Esophagus mucosa (tissue), 1 donor: ENCODE results near the gene UGT1A9. TPM values are rescaled to one million over a fixed set of nuclear protein-coding genes. Genes with fewer than 3 reads are reported as not detected.

ENCODE experiments used
- ATAC-seq: fragments of 200-7000 bp; cut with Tn5 transposase; one replicate; pipeline ENCODE4 v1.9.1; 2020
- total RNA-seq: library from RNA; stranded (reverse); gene quantifications from one replicate; pipeline ENCODE4 v1.2.4, GENCODE V29; 2023
- donor health status: DM: yes; HTN: yes; CAD: no.

UGT1A9 gene
- total RNA-seq, 1 donor from 2014 or later, result 0.08 TPM

DNA sequence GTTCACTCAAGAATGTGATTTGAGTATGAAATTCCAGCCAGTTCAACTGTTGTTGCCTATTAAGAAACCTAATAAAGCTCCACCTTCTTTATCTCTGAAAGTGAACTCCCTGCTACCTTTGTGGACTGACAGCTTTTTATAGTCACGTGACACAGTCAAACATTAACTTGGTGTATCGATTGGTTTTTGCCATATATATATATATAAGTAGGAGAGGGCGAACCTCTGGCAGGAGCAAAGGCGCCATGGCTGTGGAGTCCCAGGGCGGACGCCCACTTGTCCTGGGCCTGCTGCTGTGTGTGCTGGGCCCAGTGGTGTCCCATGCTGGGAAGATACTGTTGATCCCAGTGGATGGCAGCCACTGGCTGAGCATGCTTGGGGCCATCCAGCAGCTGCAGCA lies 88.3 kb downstream of the UGT1A9 start, which contains the start of gene UGT1A1:
Gene UGT1A1 (plus strand): TSS at position 228 of the 400 bp plus-strand sequence. CDS start 18 bp downstream, at position 246.
- no peak for ATAC-seq

DNA sequence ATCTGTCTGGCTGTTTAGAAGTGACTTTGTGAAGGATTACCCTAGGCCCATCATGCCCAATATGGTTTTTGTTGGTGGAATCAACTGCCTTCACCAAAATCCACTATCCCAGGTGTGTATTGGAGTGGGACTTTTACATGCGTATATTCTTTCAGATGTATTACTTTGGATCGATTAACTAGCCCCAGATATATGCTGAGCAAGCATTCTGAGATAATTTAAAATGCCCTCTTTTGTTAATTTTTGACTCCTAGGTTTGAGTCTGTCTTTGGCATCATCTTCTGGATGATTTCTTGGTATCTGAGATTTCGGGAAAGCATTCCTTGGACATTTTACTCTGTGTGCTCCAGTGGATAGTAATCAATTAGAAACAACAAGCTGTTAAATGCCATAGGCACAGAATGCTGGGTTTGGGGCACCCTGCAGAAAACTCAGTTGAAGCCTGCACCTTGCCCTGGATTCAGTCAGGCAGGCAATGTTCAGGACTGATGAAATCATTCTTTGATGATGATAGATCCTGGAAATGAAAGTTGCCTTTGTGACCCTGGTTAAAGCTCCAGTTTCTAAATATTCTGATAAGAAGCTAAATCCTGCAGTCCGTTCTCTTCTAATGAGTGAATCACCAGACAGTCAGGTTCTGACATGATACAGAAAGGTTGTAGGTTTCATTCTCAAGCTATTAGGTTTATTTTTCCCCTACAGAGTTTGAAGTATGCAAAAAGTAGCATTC lies 89.5 kb downstream of the UGT1A9 start:
- ATAC-seq, result peak; percentile 60

DNA sequence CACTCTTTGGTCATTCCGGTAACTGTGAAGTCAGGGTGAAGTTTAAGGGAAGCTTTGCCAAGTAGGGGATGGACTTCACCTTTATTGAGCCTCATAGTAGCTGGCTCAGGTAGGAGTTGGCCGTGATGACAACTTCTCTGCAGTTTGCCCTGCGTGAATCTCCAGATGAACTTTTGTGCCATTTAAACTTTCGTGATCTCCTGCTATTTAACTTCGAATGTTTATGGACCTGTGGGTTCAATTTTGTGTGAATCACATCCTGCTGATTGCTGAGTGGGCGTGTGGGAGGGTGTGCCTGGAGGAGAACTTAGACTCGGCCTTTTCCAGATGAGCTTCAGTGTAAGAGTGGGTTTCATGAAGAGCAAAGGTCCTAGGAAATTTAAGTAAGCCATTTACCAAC lies 92.6 kb downstream of the UGT1A9 start:
- ATAC-seq, result no peak

DNA sequence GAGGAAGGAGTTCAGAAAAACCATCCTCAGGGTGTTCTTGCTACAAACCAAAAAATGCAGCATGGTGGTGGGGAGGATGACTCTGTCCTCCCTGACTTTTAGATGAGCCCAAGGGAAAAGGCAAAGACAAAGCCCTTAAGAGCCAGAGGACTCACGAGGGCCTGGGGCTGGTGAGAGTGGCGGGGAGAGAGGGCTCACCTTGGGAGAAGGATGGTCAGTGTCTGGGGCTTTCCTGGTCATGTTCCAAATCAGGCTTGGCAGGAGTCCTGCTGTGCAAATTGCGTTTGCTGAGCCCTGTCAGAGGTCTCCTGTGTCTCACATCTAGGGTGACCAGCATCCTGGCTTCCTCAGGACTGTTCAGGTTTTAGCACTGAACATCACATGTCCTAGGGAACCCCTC lies 93.1 kb downstream of the UGT1A9 start:
- no peak for ATAC-seq

DNA sequence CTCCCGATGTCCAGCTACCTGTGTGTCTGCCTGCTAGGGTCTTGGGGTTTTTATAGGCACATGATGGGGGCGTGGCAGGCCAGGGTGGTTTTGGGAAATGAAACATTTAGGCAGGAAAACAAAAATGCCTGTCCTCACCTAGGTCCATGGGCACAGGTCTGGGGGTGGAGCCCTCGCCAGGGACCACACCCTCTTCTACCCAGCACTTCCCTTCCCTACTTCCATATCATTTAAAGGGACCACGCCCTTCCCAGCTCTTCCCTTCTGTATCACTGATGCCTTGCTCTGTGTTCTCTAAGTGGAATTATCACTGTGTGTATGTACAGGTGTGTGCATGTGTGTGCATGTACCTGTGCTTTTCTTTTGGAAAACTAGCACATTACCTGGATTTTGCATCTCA lies 94.7 kb downstream of the UGT1A9 start:
- no peak for ATAC-seq

DNA sequence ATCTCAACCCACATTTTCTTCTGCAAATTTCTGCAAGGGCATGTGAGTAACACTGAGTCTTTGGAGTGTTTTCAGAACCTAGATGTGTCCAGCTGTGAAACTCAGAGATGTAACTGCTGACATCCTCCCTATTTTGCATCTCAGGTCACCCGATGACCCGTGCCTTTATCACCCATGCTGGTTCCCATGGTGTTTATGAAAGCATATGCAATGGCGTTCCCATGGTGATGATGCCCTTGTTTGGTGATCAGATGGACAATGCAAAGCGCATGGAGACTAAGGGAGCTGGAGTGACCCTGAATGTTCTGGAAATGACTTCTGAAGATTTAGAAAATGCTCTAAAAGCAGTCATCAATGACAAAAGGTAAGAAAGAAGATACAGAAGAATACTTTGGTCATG lies 96.4 kb downstream of the UGT1A9 start:
- no peak for ATAC-seq

DNA sequence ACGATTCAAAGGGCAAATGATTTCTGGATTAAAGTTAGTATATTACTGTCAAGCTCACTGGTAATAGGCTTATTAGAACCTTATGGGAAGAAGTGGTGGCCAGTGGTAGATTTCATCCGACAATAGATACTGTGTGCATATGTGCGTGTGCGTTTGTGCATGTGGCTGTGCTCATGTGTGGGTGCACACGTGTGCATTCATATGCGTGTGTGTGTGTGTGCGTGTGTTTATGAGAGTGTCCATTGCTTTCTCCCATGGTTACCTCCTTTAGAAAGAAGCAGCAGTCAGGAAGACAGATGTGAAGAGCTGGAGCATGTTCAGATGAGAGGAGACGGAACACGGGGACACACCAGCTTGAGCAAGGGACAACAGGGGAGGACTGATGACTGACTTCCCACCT lies 97.6 kb downstream of the UGT1A9 start:
- ATAC-seq, result no peak

DNA sequence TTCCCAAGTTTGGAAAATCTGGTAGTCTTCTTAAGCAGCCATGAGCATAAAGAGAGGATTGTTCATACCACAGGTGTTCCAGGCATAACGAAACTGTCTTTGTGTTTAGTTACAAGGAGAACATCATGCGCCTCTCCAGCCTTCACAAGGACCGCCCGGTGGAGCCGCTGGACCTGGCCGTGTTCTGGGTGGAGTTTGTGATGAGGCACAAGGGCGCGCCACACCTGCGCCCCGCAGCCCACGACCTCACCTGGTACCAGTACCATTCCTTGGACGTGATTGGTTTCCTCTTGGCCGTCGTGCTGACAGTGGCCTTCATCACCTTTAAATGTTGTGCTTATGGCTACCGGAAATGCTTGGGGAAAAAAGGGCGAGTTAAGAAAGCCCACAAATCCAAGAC lies 100.5 kb downstream of the UGT1A9 start:
- ATAC-seq, result no peak

DNA sequence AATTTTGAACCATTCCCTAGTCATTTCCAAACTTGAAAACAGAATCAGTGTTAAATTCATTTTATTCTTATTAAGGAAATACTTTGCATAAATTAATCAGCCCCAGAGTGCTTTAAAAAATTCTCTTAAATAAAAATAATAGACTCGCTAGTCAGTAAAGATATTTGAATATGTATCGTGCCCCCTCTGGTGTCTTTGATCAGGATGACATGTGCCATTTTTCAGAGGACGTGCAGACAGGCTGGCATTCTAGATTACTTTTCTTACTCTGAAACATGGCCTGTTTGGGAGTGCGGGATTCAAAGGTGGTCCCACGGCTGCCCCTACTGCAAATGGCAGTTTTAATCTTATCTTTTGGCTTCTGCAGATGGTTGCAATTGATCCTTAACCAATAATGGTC lies 100.9 kb downstream of the UGT1A9 start:
- no peak for ATAC-seq

DNA sequence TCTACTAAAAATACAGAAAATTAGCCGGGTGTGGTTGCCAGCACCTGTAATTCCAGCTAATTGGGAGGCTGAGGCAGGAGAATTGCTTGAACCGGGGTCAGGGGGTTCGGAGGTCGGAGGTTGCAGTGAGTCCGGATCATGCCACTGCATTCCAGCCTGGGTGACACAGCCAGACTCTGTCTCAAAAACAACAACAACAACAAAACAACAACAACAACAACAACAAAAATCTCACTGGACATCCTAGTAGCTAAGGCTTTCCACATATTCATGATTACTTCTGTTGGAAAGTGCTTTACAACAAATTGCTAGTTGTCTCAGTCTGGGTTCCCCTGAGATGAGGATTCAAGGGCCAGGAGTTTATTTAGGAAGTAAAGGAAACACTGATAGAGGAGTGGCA lies 102.2 kb downstream of the UGT1A9 start:
- ATAC-seq, result no peak

DNA sequence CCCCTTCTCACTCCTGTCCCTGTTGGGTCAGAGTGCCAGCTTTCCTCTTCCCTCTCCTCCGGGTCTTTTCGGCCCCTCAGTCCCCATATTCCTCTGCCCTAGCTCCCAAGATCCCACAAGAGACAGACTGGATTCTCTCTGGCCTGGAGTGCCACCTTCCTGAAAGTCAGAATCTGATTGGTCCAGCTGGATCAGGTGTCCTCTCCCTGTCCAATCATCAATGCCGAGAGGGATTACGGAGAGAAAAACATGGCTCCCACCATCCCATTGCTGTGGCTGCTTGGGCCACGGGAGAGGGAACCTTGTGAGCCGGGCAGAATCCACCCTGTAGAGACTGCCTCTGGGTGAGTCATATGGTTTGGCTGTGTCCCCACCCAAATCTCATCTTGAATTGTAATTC lies 103.7 kb downstream of the UGT1A9 start:
- no peak for ATAC-seq

DNA sequence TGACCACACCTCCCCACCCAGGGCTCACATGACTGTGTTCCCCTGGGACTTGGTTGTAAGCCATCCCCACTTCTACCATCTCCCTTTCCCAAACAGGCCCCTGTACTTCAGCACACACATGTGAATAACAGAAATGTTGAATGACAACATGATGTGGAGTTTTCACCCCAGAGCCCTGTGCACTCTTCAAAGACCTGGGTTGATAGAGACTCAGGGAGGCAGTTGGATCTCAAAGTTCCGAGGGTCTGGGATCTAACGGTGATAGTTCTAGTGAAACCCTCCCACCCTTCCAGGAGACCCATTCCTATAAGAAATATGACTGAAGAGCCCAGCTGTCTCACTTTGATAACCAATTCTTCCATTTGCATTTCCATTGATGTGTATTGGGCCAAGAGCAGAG lies 106.3 kb downstream of the UGT1A9 start, which contains the start of gene MROH2A:
Gene MROH2A (plus strand): TSS at position 301 of the 400 bp plus-strand sequence. CDS start 1,029 bp downstream, outside the sequence.
- ATAC-seq, result no peak

DNA sequence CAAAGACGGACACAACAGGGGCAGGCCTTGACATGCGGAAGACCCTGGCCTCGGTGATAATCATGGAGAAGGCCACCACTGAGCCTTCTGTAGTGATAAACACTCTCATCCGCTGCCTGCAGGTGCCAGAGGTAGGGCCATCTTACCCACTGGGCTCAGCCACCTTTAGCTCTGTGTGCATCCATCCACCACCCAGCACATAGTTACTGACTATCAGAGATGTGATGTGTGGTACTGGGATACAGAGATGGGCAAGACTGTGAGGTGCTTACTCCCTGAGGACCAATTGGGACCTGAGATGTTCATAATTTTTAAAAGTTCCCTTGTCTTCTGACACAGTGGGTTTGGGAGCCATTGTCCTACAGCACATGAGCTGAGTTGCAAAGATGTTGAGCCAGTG lies 108.0 kb downstream of the UGT1A9 start:
- ATAC-seq, result no peak

DNA sequence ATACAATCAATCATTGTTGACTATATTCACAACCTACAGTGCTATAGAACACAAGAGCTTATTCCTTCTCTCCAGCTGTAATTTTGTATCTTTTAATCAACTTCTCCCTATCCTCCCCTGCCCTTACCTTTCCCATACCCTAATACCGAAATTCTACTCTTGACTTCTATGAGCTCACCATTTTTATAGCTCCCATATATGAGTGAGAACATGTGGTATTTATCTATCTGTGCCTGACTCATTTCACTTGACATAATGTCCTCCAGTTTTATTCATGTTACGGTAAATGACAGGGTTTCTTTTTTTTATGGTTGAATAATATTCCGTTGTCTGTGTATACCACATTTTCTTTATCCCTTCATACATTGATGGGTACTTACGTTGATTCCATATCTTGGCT lies 109.1 kb downstream of the UGT1A9 start:
- ATAC-seq, result no peak

DNA sequence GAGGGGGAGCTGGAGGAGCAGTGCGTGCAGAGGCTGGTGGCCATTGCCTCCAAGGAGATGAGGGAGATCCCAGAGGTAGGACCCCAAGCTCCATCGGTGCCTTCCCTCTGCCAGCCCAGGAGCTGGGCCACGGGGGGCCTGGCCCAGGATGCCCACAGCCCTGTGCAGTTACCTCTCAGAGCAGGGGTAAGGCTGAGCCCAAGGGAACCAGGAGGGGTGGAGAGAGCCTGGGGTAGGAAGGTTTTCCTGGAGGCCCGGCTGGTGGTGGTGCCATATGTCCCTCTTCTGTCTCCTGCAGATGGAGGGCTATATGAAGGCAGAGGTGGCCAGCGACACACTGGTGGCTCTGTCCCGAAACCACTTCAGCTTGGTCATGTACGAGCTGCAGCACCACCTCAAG lies 117.9 kb downstream of the UGT1A9 start:
- ATAC-seq, result no peak

DNA sequence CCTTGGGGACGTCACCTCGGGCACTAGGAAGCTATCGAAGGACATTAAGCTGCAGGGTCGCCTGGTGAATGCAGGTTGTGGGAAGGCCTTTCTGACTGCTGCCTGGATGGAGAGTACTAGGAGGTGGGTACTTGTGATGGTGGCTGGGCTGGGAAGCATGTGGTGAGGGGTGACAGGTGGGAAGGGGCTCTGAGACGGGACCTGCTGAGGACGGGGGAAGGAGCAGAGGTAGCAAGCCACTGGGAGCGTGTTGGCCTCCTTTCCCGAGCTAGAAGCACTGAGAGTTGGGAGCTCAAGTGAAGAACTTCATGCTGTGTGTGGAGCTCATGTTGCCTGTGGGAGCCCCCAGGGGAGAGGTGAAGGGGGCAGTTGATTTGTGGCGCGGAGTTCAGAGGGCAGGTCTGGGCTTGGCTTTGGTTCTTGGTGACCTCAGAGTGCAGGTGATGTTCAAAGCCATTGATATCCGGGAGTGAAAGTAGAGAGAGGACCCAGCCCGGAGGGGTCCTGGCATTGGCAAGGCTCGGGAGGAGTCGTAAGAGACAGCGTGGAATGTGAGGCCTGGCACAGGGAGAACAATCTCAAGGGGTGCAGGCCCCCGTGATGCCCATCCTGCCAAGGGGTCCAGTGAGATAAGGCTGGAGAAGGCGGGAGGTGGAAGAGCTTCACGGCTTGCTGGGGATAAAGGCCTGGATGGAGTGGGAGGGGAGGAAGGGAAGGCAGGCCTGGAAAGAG lies 119.6 kb downstream of the UGT1A9 start:
- ATAC-seq, result no peak

DNA sequence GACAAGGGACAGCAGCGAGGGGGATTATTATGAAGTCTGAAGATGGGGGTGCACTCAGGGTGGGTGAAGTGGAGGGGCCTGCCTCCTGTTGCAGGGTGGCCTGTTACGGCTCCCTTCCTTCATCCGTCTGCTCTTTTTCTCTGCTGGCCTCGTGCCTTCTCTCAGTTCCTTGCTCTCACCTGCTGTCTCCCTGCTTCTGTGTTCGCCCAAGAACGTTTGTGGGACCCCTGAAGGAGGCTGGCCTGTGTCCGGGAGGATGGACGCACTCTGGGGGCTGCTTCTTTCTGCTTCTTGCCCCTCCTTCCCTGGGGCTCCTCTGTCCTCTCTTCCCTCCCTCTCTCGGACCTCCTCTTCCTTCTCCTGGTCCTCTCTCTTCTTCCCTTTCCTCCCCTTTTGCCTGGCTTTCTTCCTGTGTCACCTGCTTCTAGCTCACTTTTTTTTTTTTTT lies 120.2 kb downstream of the UGT1A9 start:
- no peak for ATAC-seq

DNA sequence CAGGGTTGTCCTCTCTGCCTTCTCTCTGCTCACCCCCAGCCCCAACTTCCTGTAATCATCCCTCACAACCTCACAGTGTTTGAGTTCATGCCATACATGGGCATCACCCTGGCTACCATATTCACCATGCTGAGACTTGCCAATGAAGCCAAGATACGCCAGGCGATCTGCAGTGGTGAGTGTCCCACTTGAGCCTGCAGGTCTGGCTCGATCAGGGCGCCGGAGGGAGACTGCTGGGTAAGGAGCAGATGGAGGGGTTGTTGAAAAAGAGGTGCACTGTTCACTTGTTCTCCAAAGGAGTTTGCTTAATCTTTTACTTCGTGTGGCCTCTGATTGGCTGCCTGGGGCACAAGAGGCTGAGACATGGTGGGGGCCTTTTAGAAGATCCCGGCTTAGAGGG lies 121.0 kb downstream of the UGT1A9 start:
- no peak for ATAC-seq

DNA sequence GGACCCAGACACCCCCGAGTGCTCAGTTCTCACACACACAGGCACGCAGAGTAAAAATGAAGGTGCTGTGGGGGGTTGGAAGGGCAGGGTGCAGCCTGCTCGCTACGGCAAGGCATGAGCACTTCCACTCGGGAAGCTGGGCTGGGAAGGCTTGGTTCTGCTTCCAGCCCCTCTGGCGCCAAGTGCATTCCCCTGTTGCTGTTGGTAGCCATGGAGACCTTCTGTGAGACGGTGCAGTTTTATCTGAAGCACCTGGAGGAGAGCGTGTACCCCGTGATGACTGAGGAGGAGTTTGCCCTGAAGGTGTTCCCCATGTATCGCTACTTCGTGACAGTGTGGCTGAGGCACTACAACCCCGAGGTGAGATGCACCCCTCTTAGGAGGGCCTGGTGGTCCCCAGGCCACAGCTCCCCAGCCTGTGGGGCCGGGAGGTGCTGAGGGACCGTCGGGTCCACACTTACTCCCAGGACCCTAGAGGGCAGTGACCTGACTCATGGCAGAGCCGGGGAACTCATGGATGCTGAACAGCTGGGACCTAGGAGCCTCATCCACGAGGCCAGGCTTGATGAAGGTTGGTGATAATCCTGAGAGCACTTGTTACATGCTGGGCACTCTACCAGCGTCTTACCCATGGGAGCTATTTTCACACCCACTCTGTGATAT lies 121.9 kb downstream of the UGT1A9 start:
- no peak for ATAC-seq

DNA sequence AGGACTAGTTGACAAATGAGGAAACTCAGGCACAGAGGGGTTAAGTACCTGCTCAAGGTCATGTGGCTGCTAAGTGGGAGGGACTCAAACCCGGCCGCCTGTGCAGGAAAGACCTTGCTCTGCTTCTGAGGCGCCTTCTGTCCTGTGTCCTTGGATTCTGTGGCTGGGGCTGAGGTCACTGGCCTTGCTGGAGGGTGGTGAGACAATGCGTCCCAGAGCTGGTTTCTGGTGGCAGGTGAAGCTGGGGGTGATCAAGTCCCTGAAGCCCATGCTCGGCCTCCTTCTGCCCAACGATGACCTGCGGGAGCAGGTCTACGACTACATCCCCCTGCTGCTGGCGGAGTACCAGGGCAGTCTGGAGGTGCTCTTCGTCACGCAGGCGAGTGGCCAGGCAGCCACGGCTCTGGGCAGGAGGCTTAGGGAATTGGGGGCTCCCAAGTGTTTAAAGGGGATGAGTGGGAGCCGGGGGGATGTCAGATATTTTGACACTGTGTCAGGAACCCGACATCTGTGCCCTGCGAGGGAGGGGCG lies 122.5 kb downstream of the UGT1A9 start:
- ATAC-seq, result no peak

DNA sequence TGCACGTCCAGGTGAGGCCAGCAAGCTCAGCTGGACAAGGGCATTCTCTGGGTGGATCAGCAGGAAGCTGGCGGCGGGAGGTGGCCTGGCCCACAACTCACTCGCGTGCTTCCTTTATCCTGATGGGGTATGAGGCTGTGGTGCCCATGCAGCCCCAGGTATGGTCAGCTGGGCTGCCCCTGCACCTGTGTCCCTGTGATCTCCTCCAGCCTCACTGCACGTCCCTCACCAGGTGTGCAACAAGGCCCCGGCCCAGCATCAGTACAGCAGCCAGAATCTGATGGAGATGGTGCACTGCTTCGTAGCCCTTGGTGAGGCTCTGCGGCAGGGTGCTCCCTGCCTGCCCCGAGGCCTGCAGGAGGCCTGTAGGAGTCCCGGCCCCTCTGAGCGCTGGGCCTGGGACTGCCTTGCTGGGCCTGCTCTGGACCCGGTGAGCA lies 124.1 kb downstream of the UGT1A9 start:
- ATAC-seq, result no peak

DNA sequence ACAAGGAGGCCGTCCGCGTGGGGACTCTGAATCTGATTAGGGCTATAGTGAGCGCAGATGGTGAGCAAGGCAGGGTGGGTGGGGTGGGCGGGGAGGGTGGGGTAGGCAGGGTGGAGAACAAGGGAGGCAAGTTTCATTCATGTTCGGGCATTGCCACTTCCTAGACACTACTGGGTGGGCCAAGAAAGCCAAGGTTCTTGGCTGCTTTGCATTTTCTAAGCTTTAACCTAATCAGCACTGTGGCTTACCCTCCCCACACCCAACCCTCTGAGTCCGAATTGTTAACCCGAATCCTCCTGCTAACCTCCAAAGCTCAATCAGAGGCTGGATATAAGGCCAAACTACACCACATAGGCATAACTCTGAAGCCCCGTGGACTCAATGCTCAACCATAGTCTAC lies 124.6 kb downstream of the UGT1A9 start:
- ATAC-seq, result no peak
